ENCODE measurements around the gene U2AF2. TPM values are rescaled to one million over a fixed set of nuclear protein-coding genes. Genes with fewer than 3 reads are reported as not detected.
A peak's percentile ranks its signal among the peaks of the same experiment; 100 is the strongest.

Gene U2AF2
- total and polyA plus RNA-seq, 2 experiments from 2014 or later: 73.1 to 233 TPM

GRCh38 chr19:55687281-55688201 lies 32.7 kb downstream of the U2AF2 start (continued):
- TF ChIP-seq NANOG (IDR thresholded peaks at IDR 0.05; ENCODE audit: borderline replicate concordance) (no peak), JUNB (IDR thresholded peaks at IDR 0.05; ENCODE audit: unreplicated experiment) (no peak), ETS1 (IDR thresholded peaks at IDR 0.05) (no peak), POLR2AphosphoS5 (IDR thresholded peaks at IDR 0.05; ENCODE audit: low read depth) (no peak), CREB1 (CRISPR knock-in tag; IDR thresholded peaks at IDR 0.05; ENCODE audit: low read depth) (no peak), ZNF331 (CRISPR knock-in tag; IDR thresholded peaks at IDR 0.05; ENCODE audit: low read depth) (no peak), EZH2phosphoT487 (IDR thresholded peaks at IDR 0.05; ENCODE audit: unreplicated experiment) (no peak), STAT1 (IDR thresholded peaks at IDR 0.05; ENCODE audit: unreplicated experiment) (no peak)

GRCh38 chr19:55688422-55689218 lies 33.8 kb downstream of the U2AF2 start:
- H3K27ac ChIP-seq (ENCODE audit: low read depth): no peak overlapping the region
- no peaks in the 10 kb centered on the region for H3K27me3 ChIP-seq (ENCODE audit: insufficient read depth)
- H3F3A ChIP-seq (replicated peaks; ENCODE audit: low read depth): no peaks in the 10 kb centered on the region
- H3K27ac Mint-ChIP-seq: no peak overlapping the region
- no peaks in the 10 kb centered on the region; the same call in 1 of the 2 replicates for H4K20me1 ChIP-seq (replicated peaks; ENCODE audit: insufficient read depth)
- DNase-seq (ENCODE audit: low spot score) (no peak), ATAC-seq (peak; percentile 19; the same call in 1 of the 3 replicates)
- no peak overlapping the region for H3K4me3 ChIP-seq
- no peaks in the 10 kb centered on the region for H3K4me1 Mint-ChIP-seq
- no peak overlapping the region for H3K4me2 ChIP-seq
- peaks cover 10% of the 10 kb centered on the region for H3K79me2 ChIP-seq (replicated peaks; ENCODE audit: insufficient read depth)
- H3K9me3 Mint-ChIP-seq: no peaks in the 10 kb centered on the region
- no peak overlapping the region for H3K4me3 Mint-ChIP-seq
- H3K27me3 Mint-ChIP-seq (ENCODE audit: insufficient read depth, low read depth, poor library complexity): peaks cover 9% of the 10 kb centered on the region
- H3K4me1 ChIP-seq (ENCODE audit: insufficient read depth): no peaks in the 10 kb centered on the region
- no peaks in the 10 kb centered on the region for H3K9me2 ChIP-seq (ENCODE audit: insufficient read depth)
- H3K36me3 Mint-ChIP-seq (ENCODE audit: low read depth): peaks cover 23% of the 10 kb centered on the region
- no peaks in the 10 kb centered on the region for H3K36me3 ChIP-seq (ENCODE audit: insufficient read depth)
- H2AFZ ChIP-seq: no peak overlapping the region
- TF ChIP-seq EZH2phosphoT487 (IDR thresholded peaks at IDR 0.05; ENCODE audit: unreplicated experiment) (no peak), CREB1 (CRISPR knock-in tag; IDR thresholded peaks at IDR 0.05; ENCODE audit: low read depth) (no peak), REST (IDR thresholded peaks at IDR 0.05; ENCODE audit: unreplicated experiment) (no peak), NANOG (IDR thresholded peaks at IDR 0.05; ENCODE audit: borderline replicate concordance) (no peak), POLR2AphosphoS5 (IDR thresholded peaks at IDR 0.05; ENCODE audit: low read depth) (no peak), ZNF331 (CRISPR knock-in tag; IDR thresholded peaks at IDR 0.05; ENCODE audit: low read depth) (no peak), ZNF114 (CRISPR knock-in tag; IDR thresholded peaks at IDR 0.05) (no peak), ZNF462 (CRISPR knock-in tag; IDR thresholded peaks at IDR 0.05) (no peak)

Data from GM23338 (cell line).